GM18498 (cell line): Measurements from ENCODE around the gene UBXN1.
"Not testable (repeated sequence)": the region's sequence is repeated elsewhere in the genome, so short reads cannot be mapped to it uniquely, and the experiment has no call there.

ENCODE experiments used
- ATAC-seq: cut with Tn5 transposase; IDR thresholded peaks from one replicate; pipeline ENCODE4 v1.9.1; 2021; ENCODE audit warnings: mild to moderate bottlenecking, moderate library complexity; ENCODE audit not compliant: unreplicated experiment

The UBXN1 gene

DNA sequence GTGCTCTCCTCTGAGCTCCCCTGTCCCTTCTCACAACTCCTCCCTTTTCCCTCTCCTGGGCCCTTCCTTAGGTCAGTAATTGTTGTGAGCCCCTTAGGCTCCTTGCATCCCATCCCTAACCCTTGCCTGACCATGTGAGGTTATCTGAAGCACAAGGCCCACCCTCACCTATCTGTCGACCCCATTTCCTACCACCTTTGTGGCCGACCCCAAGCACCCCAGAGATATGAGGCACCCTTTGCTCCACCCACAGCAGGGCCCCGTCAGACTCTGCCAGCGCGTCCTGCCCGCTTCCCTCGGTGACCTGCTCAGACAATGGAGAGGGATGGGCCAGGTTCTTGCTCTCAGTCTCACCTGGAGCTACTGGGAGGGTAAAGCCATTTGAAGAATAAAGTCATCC lies 29.9 kb upstream of the UBXN1 start:
- no peak for ATAC-seq

DNA sequence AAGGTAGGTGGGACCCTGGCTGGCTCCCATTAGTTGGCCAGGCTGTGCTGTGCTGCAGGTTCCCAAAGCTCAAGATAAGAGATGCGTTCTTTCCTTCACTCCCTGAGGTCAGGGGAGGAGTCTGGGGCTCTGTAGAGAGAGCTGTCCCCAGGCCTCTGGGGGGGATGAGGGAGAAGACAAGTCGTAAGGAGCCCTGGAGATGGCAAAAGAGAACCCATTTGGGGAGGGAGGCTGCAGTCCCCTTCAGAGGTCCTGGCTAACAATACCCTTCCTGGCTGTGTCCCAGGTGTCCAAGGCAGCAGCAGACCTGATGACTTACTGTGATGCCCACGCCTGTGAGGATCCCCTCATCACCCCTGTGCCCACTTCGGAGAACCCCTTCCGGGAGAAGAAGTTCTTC lies 29.5 kb upstream of the UBXN1 start:
- ATAC-seq = no peak

- ATAC-seq = no peak
Observed at GRCh38 chr11:62707277-62707861, 28.5 kb upstream of the UBXN1 start, which contains the start of the genes BSCL2 and GNG3. Gene BSCL2 (minus strand): TSS chr11:62707424. CDS start chr11:62707195, 229 bp downstream. Gene GNG3 (plus strand): TSS chr11:62707676. CDS start chr11:62708296, 620 bp downstream.

- no peak for ATAC-seq
Observed at GRCh38 chr11:62706850-62707247, 28.0 kb upstream of the UBXN1 start.

DNA sequence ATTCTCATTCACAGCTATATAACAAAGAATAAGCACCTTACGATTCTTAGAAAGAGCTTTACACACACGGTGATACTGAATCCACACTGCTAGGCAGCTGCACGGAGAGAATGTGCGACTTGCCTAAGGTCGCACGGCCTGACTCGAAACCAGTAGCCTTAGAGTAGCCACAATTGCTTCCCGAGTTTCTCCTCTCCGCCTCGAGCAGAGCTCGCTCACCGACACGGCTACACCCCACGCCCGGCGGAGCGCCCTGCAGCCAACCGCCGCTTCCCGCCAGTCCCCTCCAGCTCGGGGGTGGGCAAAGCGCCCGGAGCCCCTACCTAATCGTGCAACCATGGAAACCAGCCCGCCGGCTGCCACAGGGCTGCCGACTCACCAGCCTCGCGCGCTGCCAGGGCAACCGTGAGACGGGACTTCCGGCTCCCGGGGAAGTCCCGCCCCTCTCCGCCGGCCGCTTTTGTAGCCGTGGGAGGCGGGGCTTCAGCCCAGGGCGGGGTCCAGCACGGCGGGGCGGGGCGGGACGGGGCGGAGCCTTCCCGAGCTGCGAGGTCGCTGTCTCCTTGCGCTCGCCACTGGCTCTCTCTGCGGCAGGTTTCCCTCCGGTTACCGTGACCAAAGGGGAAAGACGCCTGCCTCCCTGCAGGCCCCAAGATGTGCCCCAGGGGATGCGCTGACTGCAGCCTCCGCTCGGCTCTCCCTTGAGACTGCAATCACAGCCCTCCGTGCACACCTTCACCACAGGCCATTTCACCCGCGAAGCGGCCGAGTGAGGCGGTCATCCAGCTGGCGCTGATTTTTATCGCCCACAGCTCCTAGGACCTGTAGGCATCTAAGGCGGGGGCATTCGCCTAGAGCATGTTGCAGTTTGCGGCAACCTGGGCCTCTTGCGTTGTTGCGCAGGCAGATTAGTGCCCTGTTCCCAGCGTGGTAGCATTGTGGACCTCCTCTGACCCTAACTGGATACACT lies 27.3 kb upstream of the UBXN1 start:
- peak; percentile 65 for ATAC-seq

DNA sequence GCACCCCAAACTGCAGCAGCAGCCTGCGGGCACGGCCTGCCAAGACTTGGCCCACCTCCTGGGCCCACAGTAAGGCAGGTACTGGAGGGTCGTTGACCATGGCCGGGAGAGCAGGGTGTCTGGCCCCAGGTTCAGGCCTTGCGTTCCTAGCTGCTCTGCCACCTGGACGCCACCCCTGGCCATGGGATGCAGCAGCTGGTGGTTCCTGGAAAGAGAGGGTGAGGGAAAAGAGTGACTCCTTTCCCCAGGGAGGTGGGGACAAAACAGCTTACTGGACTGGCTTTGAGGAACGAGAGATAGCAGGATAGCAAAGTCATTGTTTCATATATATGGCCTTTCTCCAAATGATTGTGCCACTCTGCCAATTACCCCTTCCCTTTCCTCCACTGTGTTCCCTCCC lies 26.5 kb upstream of the UBXN1 start:
- no peak for ATAC-seq

GRCh38 chr11:62703921-62704320 lies 25.0 kb upstream of the UBXN1 start:
- not testable (repeated sequence) for ATAC-seq

DNA sequence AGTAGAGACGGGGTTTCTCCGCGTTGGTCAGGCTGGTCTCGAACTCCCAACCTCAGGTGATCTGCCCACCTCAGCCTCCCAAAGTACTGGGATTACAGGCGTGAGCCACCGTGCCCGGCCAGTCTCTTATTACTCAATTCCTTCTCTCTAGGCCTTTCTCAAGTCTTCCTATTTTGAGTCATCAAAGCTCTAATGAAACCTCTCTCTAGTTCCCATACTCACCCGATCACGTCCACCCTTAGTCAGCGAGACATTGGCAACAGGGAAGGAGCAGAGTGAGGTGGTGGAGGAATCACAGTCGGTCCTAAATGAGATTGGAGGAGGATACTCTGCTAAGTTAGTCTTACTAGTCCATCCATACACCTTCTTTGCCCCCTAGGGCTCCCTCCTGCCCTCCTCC lies 23.4 kb upstream of the UBXN1 start:
- ATAC-seq = no peak

- no peak for ATAC-seq
Observed at GRCh38 chr11:62694455-62695167, 15.7 kb upstream of the UBXN1 start.

- ATAC-seq = not testable (repeated sequence)
Observed at GRCh38 chr11:62693624-62694023, 14.8 kb upstream of the UBXN1 start.

GRCh38 chr11:62689421-62690183 lies 10.7 kb upstream of the UBXN1 start, which contains the start of gene LRRN4CL:
Gene LRRN4CL (minus strand): TSS chr11:62689530. CDS start chr11:62688508, 1,022 bp downstream.
- no peak for ATAC-seq

DNA sequence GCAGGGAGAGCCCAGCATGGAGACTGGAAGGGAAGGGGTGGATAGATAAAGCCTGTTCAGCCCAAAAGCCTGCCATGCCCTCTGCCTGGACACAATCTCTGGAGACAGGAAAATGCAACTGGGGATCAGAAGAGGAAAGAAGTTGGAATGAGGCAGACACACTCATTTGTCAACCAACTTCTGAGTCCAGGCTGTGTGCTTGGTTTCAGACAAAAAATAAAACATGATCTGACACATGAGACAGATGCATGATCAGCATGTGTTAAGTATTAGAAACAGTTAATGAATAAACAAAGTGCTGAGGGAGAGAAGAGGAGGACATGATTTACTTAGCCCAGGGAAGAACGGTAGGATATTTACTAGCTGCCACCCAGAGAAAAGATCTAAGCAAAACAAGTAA lies 9.6 kb upstream of the UBXN1 start:
- no peak for ATAC-seq

DNA sequence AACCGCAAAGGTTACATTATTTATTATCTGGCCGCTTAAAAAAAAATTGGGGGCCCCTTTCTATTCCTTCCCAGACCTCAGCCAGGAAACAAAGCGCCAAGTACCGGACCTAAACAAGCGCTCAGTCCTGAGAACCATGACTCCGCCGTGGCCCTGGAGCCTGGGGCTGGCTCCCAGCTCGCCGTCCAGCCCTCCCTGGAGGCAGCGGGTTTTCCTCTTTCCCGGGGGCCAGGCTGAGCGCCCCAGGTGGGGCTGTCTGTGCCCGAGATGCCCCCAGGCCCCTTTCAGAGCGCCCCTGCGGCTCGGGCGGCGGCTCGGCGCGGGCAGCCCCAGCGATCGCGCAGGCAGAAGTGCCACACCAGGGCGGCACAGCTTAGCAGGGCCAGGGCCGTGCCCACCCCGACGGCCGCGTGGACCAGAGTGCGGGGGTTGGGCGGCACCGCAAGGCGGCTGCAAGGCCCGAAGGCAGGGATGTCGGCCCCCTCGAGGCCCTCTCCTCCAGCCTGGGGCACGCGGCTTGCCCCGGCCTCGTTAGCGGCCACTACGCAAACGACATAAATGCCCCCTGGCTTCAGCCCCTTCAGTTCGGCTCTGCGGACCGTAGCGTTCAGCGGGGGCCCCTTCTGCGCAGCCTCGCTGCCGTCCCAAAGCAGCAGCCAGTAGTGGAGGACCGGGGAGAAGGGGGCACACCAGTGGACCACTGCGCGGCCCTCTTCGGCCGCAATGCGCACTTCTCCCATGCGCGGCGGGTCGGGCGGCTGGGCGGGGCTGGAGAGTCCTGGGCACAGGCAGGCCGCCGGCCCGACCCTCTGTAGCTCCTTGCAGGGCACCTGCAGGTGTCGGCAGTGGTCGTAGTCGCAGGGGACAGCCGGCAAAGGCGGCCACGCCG lies 8.9 kb upstream of the UBXN1 start:
- no peak for ATAC-seq

DNA sequence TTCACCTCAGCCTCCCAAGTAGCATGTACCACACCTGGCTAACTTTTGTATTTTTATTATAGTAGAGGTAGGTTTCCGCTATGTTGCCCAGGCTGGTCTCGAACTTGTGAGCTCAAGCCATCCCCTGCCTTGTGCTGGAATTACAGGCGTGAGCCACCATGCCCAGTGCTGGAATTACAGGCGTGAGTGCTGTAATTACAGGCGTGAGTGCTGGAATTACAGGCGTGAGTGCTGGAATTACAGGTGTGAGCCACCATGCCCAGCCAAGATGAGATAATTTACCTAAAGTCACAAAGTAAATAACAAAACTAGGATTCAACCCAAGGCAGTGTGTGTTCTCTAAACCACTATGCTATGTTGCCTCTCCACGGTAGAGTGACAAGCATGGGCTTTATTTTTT lies 3.6 kb upstream of the UBXN1 start:
- no peak for ATAC-seq

GRCh38 chr11:62680825-62681240 lies 2.0 kb upstream of the UBXN1 start:
- peak; percentile 64 for ATAC-seq

- ATAC-seq = no peak
Observed at GRCh38 chr11:62678433-62678769, 472 bp downstream of the UBXN1 start.

- no peak for ATAC-seq
Observed at GRCh38 chr11:62677714-62678113, 1.2 kb downstream of the UBXN1 start.

DNA sequence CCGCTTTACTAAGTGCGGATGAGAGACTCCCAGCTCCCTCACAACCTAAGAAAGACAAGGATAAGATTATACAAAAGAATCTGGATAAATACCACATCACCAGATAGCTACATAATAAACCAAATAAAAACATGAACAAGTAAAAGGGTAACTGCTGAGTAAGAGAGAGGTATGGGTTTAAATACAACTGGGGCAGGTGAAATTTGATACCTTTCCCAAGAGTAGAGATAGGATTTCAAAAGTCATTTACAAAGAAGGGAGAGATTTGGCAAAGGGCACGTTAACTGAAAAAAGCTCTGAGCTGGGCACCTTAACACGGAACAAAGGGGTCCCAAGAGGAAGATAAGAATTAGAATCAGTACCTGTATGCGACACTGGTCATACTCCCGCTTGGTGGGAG lies 1.7 kb downstream of the UBXN1 start:
- ATAC-seq = no peak

- no peak for ATAC-seq
Observed at GRCh38 chr11:62676698-62677097, 2.2 kb downstream of the UBXN1 start.

DNA sequence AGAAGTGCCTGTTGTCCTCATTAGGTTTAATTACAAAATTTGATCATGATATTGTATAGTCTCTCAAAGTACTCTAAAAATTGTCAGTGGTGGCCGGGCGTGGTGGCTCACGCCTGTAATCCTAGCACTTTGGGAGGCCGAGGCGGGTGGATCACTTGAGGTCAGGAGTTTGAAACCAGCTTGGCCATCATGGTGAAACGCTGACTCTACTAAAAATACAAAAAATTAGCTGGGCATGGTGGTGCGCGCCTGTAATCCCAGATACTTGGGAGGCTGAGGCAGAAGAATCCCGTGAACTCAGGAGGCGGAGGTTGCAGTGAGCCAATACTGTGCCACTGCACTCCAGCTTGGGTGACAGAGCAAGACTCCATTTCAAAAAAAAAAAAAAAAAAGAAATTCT lies 3.5 kb downstream of the UBXN1 start:
- ATAC-seq = not testable (repeated sequence)
